ENCODE measurements around the gene ERICH3. TPM values are rescaled to one million over a fixed set of nuclear protein-coding genes. Genes with fewer than 3 reads are reported as not detected.

The ERICH3 gene
- total RNA-seq, 1 donor from 2014 or later, result 0.24 TPM

DNA sequence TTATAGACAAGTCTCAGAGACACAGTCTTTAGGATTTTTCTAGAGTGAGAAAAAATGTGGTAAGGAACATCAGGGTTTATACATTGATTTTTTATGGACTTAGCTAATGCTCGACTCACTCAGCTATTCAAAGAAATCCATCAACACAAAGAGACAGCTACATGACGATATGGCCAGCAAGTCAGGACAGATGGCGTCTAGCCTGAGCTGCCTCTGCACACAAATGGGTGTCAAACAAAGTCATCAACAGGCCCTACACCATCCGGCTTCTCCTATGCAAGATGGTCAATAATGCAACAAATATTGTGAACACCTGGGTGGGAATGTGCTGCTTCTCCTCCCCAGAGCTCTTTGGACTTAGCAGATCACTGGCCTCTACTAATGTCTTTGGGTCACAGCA, 13.3 kb upstream of the ERICH3 start:
- DNase-seq (ENCODE audit: extremely low spot score, unreplicated experiment), result no peak
- Mint-ChIP-seq H3K9me3 (no peaks in the 10 kb centered on the region), H3K27me3 (peaks cover 3% of the 10 kb centered on the region), H3K4me3 (no peak overlapping the region), H3K4me1 (ENCODE audit: unreplicated experiment) (peaks cover 9% of the 10 kb centered on the region), H3K36me3 (no peaks in the 10 kb centered on the region), H3K27ac (no peak overlapping the region)
- TF ChIP-seq, protein P1, sequence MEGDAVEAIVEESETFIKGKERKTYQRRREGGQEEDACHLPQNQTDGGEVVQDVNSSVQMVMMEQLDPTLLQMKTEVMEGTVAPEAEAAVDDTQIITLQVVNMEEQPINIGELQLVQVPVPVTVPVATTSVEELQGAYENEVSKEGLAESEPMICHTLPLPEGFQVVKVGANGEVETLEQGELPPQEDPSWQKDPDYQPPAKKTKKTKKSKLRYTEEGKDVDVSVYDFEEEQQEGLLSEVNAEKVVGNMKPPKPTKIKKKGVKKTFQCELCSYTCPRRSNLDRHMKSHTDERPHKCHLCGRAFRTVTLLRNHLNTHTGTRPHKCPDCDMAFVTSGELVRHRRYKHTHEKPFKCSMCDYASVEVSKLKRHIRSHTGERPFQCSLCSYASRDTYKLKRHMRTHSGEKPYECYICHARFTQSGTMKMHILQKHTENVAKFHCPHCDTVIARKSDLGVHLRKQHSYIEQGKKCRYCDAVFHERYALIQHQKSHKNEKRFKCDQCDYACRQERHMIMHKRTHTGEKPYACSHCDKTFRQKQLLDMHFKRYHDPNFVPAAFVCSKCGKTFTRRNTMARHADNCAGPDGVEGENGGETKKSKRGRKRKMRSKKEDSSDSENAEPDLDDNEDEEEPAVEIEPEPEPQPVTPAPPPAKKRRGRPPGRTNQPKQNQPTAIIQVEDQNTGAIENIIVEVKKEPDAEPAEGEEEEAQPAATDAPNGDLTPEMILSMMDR (conservative IDR thresholded peaks at IDR 0.05), result no peak

DNA sequence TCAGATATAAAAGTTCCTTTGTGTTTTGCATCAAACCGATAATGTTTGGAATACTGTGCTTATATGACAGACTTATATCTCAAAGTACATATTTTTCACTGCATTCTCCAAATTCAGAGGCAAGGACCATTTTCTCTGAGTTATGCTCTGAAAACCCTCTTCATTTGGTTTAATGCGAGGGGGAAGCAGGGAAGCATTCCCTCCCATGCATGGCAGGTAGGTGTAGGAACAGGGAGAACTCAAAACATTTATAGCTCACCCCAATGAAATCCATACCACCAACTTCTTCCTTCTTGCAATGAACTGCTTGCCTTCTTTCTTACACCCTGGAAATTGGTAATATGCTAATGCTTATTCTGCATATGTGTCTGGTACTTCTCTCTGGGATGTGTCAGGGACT, 10.7 kb upstream of the ERICH3 start:
- Mint-ChIP-seq H3K4me3 (no peak overlapping the region), H3K27ac (no peak overlapping the region), H3K9me3 (no peaks in the 10 kb centered on the region), H3K27me3 (peaks cover 3% of the 10 kb centered on the region), H3K4me1 (ENCODE audit: unreplicated experiment) (no peaks in the 10 kb centered on the region), H3K36me3 (no peaks in the 10 kb centered on the region)
- TF ChIP-seq, protein P1 (conservative IDR thresholded peaks at IDR 0.05), result no peak
- no peak for DNase-seq (ENCODE audit: extremely low spot score, unreplicated experiment)

DNA sequence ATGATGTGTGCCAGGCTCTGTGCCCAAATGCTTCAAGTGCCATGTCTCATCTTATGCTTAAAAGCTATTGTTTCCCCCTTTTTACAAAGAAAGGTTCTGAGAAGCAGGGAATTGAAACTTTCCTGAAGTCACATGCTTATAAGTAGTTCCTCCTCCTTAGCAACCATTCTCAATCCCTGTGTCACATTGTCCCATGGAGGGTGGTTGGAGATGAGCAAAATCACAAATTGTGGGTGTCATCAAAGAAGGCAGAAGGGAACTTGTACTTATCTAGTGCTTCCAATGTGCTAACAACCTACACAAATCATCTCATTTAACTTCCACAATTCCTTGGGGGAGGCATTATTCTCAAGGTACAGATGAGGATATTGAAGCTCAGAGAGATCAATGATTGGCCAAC, 10.1 kb upstream of the ERICH3 start:
- TF ChIP-seq, protein P1 (conservative IDR thresholded peaks at IDR 0.05), result no peak
- H3K36me3 Mint-ChIP-seq, result no peaks in the 10 kb centered on the region
- no peak overlapping the region for H3K4me3 Mint-ChIP-seq
- H3K27me3 Mint-ChIP-seq, result peaks cover 3% of the 10 kb centered on the region
- DNase-seq (ENCODE audit: extremely low spot score, unreplicated experiment), result no peak
- H3K4me1 Mint-ChIP-seq (ENCODE audit: unreplicated experiment), result no peaks in the 10 kb centered on the region
- no peaks in the 10 kb centered on the region for H3K9me3 Mint-ChIP-seq
- H3K27ac Mint-ChIP-seq, result no peak overlapping the region

DNA sequence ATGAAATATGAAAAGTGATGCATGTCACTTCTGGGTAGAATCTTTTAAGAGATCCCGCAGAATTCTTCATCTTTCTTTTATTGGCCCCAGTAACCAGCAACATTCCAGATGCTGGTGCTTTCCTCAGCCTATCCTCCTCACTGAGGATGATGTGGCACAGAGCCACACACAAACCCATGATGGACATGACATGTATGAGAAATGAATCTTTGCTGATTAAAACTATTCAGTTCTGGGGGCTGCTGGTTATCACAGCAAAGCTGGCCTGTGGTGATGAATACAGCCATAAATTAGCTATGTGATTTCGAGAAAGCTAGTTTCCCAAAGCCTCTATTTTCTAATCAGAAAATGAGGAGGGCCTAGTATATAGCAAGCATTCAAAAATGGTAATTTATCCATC, 8.3 kb upstream of the ERICH3 start:
- Mint-ChIP-seq H3K27me3 (peaks cover 6% of the 10 kb centered on the region), H3K4me1 (ENCODE audit: unreplicated experiment) (no peaks in the 10 kb centered on the region), H3K9me3 (peaks cover 4% of the 10 kb centered on the region), H3K36me3 (no peaks in the 10 kb centered on the region), H3K27ac (no peak overlapping the region), H3K4me3 (no peak overlapping the region)
- TF ChIP-seq, protein P1 (conservative IDR thresholded peaks at IDR 0.05), result no peak
- no peak for DNase-seq (ENCODE audit: extremely low spot score, unreplicated experiment)

DNA sequence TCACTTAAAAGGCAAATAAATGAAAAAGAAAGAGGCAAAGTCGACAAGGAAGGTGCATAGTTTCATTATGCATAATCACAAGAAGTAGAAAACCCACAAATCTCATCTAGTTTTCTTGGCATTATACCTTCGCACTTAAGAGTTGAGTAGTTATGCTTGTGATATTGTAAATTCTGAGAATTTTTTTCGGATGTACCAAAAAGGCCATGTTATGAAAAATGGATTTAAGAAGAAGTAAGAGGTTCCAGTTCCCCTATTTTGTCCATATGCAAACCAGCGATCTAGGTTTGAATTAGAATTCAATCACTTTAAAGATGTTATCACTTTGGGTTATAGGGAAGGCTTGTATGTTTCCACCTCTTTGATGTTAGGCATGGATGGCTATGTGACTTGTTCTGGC, 7.9 kb upstream of the ERICH3 start:
- Mint-ChIP-seq H3K27ac (no peak overlapping the region), H3K9me3 (peaks cover 4% of the 10 kb centered on the region), H3K36me3 (no peaks in the 10 kb centered on the region), H3K4me3 (no peak overlapping the region), H3K27me3 (peaks cover 6% of the 10 kb centered on the region), H3K4me1 (ENCODE audit: unreplicated experiment) (no peaks in the 10 kb centered on the region)
- TF ChIP-seq, protein P1 (conservative IDR thresholded peaks at IDR 0.05), result no peak
- DNase-seq (ENCODE audit: extremely low spot score, unreplicated experiment), result no peak

DNA sequence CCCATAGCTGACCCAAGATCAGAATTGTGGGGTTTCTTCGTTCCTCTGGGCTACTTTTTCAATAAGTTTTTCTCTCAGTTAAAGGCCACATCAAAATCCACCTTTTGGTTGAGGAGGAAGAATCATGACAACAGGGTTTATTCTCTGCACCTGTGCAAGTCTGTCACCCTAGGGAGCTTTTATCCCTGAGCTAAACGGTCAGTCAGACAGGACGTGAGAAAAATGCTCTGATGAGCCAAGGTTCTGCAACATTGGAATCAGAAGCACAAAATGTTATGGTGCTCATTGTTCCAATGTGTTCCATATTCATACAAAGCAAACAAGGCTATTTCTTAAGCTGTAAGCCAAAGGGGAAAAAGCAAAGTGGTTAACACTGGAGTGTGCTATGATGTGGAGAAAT, 7.4 kb upstream of the ERICH3 start:
- no peak overlapping the region for H3K4me3 Mint-ChIP-seq
- no peaks in the 10 kb centered on the region for H3K4me1 Mint-ChIP-seq (ENCODE audit: unreplicated experiment)
- H3K27ac Mint-ChIP-seq, result no peak overlapping the region
- H3K9me3 Mint-ChIP-seq, result peaks cover 4% of the 10 kb centered on the region
- TF ChIP-seq, protein P1 (conservative IDR thresholded peaks at IDR 0.05), result no peak
- DNase-seq (ENCODE audit: extremely low spot score, unreplicated experiment), result no peak
- H3K36me3 Mint-ChIP-seq, result no peaks in the 10 kb centered on the region
- peaks cover 9% of the 10 kb centered on the region for H3K27me3 Mint-ChIP-seq
